ENCODE measurements around the gene PSME1.
A peak's percentile ranks its signal among the peaks of the same experiment; 100 is the strongest.

The PSME1 gene

DNA sequence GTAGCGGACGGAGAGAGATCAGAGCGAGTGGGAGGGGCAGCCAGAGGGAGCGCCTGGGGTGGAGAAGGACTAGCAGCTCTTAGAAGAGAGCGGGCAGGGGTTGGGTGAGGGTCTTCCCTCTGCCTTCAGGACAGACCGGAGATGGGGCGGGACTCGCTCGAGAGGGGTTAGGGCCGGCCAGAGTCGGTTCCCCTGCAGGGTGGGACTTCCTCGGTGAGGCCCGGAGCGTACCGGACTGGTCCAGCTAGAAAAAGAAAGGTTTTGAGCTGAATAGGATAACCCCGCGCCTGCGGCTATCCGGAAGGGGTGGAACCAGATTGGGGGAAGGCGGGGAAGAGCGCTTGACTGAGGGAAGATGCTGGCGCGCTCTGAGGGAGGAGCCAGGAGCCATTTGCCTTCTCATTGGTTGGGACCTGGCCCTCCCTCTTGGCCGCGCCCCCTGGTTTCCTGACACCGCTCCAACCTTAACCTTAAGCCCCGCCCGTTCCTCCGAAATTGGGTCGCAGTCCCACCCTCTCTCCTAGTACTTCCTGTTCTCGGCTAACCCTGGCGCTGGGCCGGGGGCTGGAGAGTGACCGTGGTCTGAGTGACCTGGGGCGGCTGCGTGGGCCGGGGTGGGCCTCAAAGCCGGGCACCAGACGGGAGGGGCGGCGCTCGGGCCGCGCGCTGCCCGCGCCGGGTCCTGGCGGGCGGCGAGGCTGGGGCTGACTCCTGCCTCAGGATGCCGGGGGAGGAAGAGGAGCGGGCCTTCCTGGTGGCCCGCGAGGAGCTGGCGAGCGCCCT, 11.2 kb downstream of the PSME1 start, which contains the start of gene RNF31:
RNF31 (plus strand) TSS at position 521 of the 783 bp plus-strand sequence; CDS start at position 722, 201 bp downstream.
- H3K36me3 ChIP-seq (ENCODE audit: control insufficient read depth in 2 of 2, insufficient read depth in 2 of 2, low read length in 2 of 2): peaks cover 44 to 47% of the 10 kb centered on the region in 2 donors
- peaks cover 28 to 30% of the 10 kb centered on the region in 2 donors for H3K4me1 ChIP-seq (ENCODE audit: control insufficient read depth in 2 of 2, insufficient read depth in 2 of 2, low read length in 2 of 2)
- no peaks in the 10 kb centered on the region for H3K27me3 ChIP-seq (ENCODE audit: control insufficient read depth in 2 of 2, insufficient read depth in 2 of 2, low read length in 2 of 2)
- peak within 1 kb of the TSS; percentile 94 to 97 for H3K27ac ChIP-seq (ENCODE audit: low read depth in 2 of 2, low read length in 2 of 2)
- peak within 1 kb of the TSS; percentile 79 to 99 for H3K4me3 ChIP-seq (ENCODE audit: low read length in 2 of 2)
- no peaks in the 10 kb centered on the region for H3K9me3 ChIP-seq (ENCODE audit: control insufficient read depth in 2 of 2, low read length in 2 of 2)
- H3K9ac ChIP-seq (ENCODE audit: low read depth in 1 of 2, low read length in 2 of 2): peak within 1 kb of the TSS; percentile 82 to 93

DNA sequence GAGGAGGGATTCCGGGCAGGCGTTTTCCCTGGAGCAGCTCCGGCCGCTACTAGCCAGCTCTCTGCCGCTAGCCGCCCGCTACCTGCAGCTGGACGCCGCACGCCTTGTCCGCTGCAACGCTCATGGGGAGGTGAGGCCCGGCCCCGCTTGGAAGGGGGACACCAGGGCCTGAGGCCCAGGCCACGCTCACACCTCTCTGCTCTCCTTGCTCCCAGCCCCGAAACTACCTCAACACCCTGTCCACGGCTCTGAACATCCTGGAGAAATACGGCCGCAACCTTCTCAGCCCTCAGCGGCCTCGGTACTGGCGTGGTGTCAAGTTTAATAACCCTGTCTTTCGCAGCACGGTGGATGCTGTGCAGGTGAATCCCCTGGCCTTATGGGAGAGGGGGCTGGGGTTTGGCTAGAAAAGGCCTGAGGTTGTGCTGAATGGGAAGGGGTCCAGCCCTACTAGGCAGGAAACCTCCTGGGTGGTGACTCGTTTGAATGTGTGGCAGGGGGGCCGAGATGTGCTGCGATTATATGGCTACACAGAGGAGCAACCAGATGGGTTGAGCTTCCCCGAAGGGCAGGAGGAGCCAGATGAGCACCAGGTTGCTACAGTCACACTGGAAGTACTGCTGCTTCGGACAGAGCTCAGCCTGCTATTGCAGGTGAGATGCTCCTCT, 11.9 kb downstream of the PSME1 start:
- Histone ChIP-seq H3K4me1 (ENCODE audit: control insufficient read depth in 2 of 2, insufficient read depth in 2 of 2, low read length in 2 of 2) (peaks cover 25 to 26% of the 10 kb centered on the region in 2 donors), H3K27me3 (ENCODE audit: control insufficient read depth in 2 of 2, insufficient read depth in 2 of 2, low read length in 2 of 2) (no peaks in the 10 kb centered on the region), H3K4me3 (ENCODE audit: low read length in 2 of 2) (peak overlapping the region; percentile 79 to 99), H3K36me3 (ENCODE audit: control insufficient read depth in 2 of 2, insufficient read depth in 2 of 2, low read length in 2 of 2) (peaks cover 44 to 52% of the 10 kb centered on the region in 2 donors), H3K27ac (ENCODE audit: low read depth in 2 of 2, low read length in 2 of 2) (peak overlapping the region; percentile 80 to 97), H3K9ac (ENCODE audit: low read depth in 1 of 2, low read length in 2 of 2) (peak overlapping the region; percentile 82 to 87), H3K9me3 (ENCODE audit: control insufficient read depth in 2 of 2, low read length in 2 of 2) (no peaks in the 10 kb centered on the region)

DNA sequence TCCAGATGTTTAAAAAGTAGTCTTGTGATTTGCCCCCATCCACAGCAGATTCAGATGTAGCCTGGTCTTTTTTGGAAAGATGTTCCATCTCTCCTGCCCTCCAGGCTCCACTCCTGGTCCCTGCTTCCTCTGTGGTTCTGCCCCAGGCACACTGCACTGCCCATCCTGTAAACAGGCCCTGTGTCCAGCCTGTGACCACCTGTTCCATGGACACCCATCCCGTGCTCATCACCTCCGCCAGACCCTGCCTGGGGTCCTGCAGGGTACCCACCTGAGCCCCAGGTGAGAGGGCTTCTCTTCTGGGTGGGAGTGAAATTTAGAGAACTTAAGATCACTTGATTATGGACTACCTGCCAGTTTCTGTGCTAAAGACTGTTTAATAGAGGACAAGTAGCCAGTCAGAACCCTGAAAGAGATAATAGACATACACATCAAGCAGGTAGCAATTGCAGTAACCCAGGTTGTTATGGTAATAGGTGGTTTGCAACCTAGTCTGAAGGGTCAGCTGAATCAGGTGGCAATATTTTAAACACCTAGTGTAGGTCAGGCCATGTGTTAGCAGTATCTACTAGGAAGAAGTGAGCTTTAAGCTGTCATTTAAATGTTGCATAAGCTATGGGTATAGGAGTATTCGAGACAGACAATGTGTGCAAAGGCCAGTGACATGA, 13.4 kb downstream of the PSME1 start:
- H3K9me3 ChIP-seq (ENCODE audit: control insufficient read depth in 2 of 2, low read length in 2 of 2): no peaks in the 10 kb centered on the region
- H3K27me3 ChIP-seq (ENCODE audit: control insufficient read depth in 2 of 2, insufficient read depth in 2 of 2, low read length in 2 of 2): no peaks in the 10 kb centered on the region
- H3K9ac ChIP-seq (ENCODE audit: low read depth in 1 of 2, low read length in 2 of 2): no peak overlapping the region
- H3K36me3 ChIP-seq (ENCODE audit: control insufficient read depth in 2 of 2, insufficient read depth in 2 of 2, low read length in 2 of 2): peaks cover 31 to 40% of the 10 kb centered on the region in 2 donors
- no peak overlapping the region for H3K4me3 ChIP-seq (ENCODE audit: low read length in 2 of 2)
- H3K27ac ChIP-seq (ENCODE audit: low read depth in 2 of 2, low read length in 2 of 2): no peak overlapping the region
- peaks cover 20 to 26% of the 10 kb centered on the region in 2 donors for H3K4me1 ChIP-seq (ENCODE audit: control insufficient read depth in 2 of 2, insufficient read depth in 2 of 2, low read length in 2 of 2)

DNA sequence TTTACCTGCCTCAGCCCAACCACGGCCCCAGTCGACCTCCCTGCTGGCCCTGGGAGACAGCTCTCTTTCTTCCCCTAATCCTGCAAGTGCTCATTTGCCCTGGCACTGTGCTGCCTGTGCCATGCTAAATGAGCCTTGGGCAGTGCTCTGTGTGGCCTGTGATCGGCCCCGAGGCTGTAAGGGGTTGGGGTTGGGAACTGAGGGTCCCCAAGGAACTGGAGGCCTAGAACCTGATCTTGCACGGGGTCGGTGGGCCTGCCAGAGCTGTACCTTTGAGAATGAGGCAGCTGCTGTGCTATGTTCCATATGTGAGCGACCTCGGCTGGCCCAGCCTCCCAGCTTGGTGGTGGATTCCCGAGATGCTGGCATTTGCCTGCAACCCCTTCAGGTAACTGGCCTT, 14.1 kb downstream of the PSME1 start:
- Histone ChIP-seq H3K9ac (ENCODE audit: low read depth in 1 of 2, low read length in 2 of 2) (no peak overlapping the region), H3K27ac (ENCODE audit: low read depth in 2 of 2, low read length in 2 of 2) (no peak overlapping the region), H3K4me1 (ENCODE audit: control insufficient read depth in 2 of 2, insufficient read depth in 2 of 2, low read length in 2 of 2) (peaks cover 20 to 24% of the 10 kb centered on the region in 2 donors), H3K9me3 (ENCODE audit: control insufficient read depth in 2 of 2, low read length in 2 of 2) (no peaks in the 10 kb centered on the region), H3K27me3 (ENCODE audit: control insufficient read depth in 2 of 2, insufficient read depth in 2 of 2, low read length in 2 of 2) (no peaks in the 10 kb centered on the region), H3K36me3 (ENCODE audit: control insufficient read depth in 2 of 2, insufficient read depth in 2 of 2, low read length in 2 of 2) (peaks cover 37 to 43% of the 10 kb centered on the region in 2 donors), H3K4me3 (ENCODE audit: low read length in 2 of 2) (no peak overlapping the region)

DNA sequence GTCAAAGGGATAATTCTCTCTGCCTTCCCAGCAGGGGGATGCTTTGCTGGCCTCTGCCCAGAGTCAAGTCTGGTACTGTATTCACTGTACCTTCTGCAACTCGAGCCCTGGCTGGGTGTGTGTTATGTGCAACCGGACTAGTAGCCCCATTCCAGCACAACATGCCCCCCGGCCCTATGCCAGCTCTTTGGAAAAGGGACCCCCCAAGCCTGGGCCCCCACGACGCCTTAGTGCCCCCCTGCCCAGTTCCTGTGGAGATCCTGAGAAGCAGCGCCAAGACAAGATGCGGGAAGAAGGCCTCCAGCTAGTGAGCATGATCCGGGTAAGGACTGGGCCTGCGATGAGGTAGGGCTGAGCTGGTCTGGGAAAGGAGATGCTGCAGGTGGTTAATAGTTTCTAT, 14.6 kb downstream of the PSME1 start:
- no peaks in the 10 kb centered on the region for H3K27me3 ChIP-seq (ENCODE audit: control insufficient read depth in 2 of 2, insufficient read depth in 2 of 2, low read length in 2 of 2)
- peaks cover 42 to 48% of the 10 kb centered on the region in 2 donors for H3K36me3 ChIP-seq (ENCODE audit: control insufficient read depth in 2 of 2, insufficient read depth in 2 of 2, low read length in 2 of 2)
- H3K27ac ChIP-seq (ENCODE audit: low read depth in 2 of 2, low read length in 2 of 2): no peak overlapping the region
- no peak overlapping the region for H3K4me3 ChIP-seq (ENCODE audit: low read length in 2 of 2)
- H3K9ac ChIP-seq (ENCODE audit: low read depth in 1 of 2, low read length in 2 of 2): no peak overlapping the region
- peaks cover 15 to 19% of the 10 kb centered on the region in 2 donors for H3K4me1 ChIP-seq (ENCODE audit: control insufficient read depth in 2 of 2, insufficient read depth in 2 of 2, low read length in 2 of 2)
- no peaks in the 10 kb centered on the region for H3K9me3 ChIP-seq (ENCODE audit: control insufficient read depth in 2 of 2, low read length in 2 of 2)

DNA sequence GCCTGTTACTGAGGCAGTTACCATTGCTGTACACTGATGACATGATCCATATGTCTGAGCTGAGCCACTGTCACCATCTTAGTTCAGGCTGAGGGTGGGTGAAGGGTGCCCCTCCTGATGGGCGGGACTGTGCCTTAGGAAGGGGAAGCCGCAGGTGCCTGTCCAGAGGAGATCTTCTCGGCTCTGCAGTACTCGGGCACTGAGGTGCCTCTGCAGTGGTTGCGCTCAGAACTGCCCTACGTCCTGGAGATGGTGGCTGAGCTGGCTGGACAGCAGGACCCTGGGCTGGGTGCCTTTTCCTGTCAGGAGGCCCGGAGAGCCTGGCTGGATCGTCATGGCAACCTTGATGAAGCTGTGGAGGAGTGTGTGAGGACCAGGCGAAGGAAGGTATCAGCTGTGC, 15.0 kb downstream of the PSME1 start:
- no peak overlapping the region for H3K4me3 ChIP-seq (ENCODE audit: low read length in 2 of 2)
- no peaks in the 10 kb centered on the region for H3K9me3 ChIP-seq (ENCODE audit: control insufficient read depth in 2 of 2, low read length in 2 of 2)
- no peak overlapping the region for H3K27ac ChIP-seq (ENCODE audit: low read depth in 2 of 2, low read length in 2 of 2)
- H3K4me1 ChIP-seq (ENCODE audit: control insufficient read depth in 2 of 2, insufficient read depth in 2 of 2, low read length in 2 of 2): peaks cover 10 to 15% of the 10 kb centered on the region in 2 donors
- no peaks in the 10 kb centered on the region for H3K27me3 ChIP-seq (ENCODE audit: control insufficient read depth in 2 of 2, insufficient read depth in 2 of 2, low read length in 2 of 2)
- no peak overlapping the region for H3K9ac ChIP-seq (ENCODE audit: low read depth in 1 of 2, low read length in 2 of 2)
- peaks cover 45 to 52% of the 10 kb centered on the region in 2 donors for H3K36me3 ChIP-seq (ENCODE audit: control insufficient read depth in 2 of 2, insufficient read depth in 2 of 2, low read length in 2 of 2)

DNA sequence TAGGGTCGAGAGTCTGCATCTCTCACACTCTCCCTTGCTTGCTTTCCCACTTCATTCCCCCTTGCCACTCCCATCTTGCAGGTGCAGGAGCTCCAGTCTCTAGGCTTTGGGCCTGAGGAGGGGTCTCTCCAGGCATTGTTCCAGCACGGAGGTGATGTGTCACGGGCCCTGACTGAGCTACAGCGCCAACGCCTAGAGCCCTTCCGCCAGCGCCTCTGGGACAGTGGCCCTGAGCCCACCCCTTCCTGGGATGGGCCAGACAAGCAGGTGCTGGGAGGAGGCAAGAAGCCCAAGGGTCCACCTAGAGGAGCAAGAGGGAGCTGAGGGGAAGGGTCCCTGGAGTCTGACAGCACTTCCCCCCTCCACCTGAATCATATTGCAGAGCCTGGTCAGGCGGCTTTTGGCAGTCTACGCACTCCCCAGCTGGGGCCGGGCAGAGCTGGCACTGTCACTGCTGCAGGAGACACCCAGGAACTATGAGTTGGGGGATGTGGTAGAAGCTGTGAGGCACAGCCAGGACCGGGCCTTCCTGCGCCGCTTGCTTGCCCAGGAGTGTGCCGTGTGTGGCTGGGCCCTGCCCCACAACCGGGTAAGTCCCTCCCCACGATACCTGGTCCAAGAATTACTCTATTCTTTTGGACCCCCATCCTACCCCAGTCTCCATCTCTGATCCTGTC, 15.5 kb downstream of the PSME1 start:
- peaks cover 46 to 55% of the 10 kb centered on the region in 2 donors for H3K36me3 ChIP-seq (ENCODE audit: control insufficient read depth in 2 of 2, insufficient read depth in 2 of 2, low read length in 2 of 2)
- H3K4me3 ChIP-seq (ENCODE audit: low read length in 2 of 2): no peak overlapping the region
- H3K27me3 ChIP-seq (ENCODE audit: control insufficient read depth in 2 of 2, insufficient read depth in 2 of 2, low read length in 2 of 2): no peaks in the 10 kb centered on the region
- H3K9me3 ChIP-seq (ENCODE audit: control insufficient read depth in 2 of 2, low read length in 2 of 2): no peaks in the 10 kb centered on the region
- H3K4me1 ChIP-seq (ENCODE audit: control insufficient read depth in 2 of 2, insufficient read depth in 2 of 2, low read length in 2 of 2): peaks cover 10 to 13% of the 10 kb centered on the region in 2 donors
- no peak overlapping the region for H3K9ac ChIP-seq (ENCODE audit: low read depth in 1 of 2, low read length in 2 of 2)
- H3K27ac ChIP-seq (ENCODE audit: low read depth in 2 of 2, low read length in 2 of 2): no peak overlapping the region

DNA sequence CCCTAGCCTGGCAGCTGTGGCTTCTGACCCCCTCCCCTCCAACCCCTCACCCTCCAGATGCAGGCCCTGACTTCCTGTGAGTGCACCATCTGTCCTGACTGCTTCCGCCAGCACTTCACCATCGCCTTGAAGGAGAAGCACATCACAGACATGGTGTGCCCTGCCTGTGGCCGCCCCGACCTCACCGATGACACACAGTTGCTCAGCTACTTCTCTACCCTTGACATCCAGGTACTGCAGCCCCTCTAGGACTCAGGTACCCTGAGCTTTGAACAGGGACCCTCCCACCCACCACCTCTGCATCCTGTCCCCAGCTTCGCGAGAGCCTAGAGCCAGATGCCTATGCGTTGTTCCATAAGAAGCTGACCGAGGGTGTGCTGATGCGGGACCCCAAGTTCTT, 19.1 kb downstream of the PSME1 start:
- Histone ChIP-seq H3K36me3 (ENCODE audit: control insufficient read depth in 2 of 2, insufficient read depth in 2 of 2, low read length in 2 of 2) (peaks cover 59 to 69% of the 10 kb centered on the region in 2 donors), H3K9me3 (ENCODE audit: control insufficient read depth in 2 of 2, low read length in 2 of 2) (no peaks in the 10 kb centered on the region), H3K4me3 (ENCODE audit: low read length in 2 of 2) (no peak overlapping the region), H3K4me1 (ENCODE audit: control insufficient read depth in 2 of 2, insufficient read depth in 2 of 2, low read length in 2 of 2) (no peaks in the 10 kb centered on the region), H3K27ac (ENCODE audit: low read depth in 2 of 2, low read length in 2 of 2) (no peak overlapping the region), H3K27me3 (ENCODE audit: control insufficient read depth in 2 of 2, insufficient read depth in 2 of 2, low read length in 2 of 2) (no peaks in the 10 kb centered on the region), H3K9ac (ENCODE audit: low read depth in 1 of 2, low read length in 2 of 2) (no peak overlapping the region)

DNA sequence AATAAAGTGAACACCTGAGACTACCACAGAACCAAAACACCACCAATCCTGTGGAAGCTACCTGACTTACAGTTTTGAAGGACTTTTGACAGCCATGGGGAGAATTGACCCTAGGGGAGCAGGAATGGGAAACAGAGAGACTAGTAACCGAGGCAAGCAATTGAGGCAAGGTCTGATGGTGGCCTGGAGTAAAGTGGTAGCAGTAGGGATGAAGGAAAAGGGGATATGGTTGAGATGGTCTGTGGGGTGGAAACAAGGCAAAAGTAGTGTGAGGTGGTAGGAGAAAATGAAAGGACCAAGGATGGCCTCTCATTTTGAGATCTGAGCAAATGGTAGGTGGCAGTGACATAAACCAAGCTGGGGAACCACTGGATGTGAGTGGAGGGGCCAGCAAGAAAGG, 20.8 kb downstream of the PSME1 start:
- Histone ChIP-seq H3K36me3 (ENCODE audit: control insufficient read depth in 2 of 2, insufficient read depth in 2 of 2, low read length in 2 of 2) (peaks cover 49 to 57% of the 10 kb centered on the region in 2 donors), H3K9me3 (ENCODE audit: control insufficient read depth in 2 of 2, low read length in 2 of 2) (no peaks in the 10 kb centered on the region), H3K4me1 (ENCODE audit: control insufficient read depth in 2 of 2, insufficient read depth in 2 of 2, low read length in 2 of 2) (peaks cover 6 to 11% of the 10 kb centered on the region in 2 donors), H3K27ac (ENCODE audit: low read depth in 2 of 2, low read length in 2 of 2) (no peak overlapping the region), H3K9ac (ENCODE audit: low read depth in 1 of 2, low read length in 2 of 2) (no peak overlapping the region), H3K4me3 (ENCODE audit: low read length in 2 of 2) (no peak overlapping the region), H3K27me3 (ENCODE audit: control insufficient read depth in 2 of 2, insufficient read depth in 2 of 2, low read length in 2 of 2) (no peaks in the 10 kb centered on the region)

Measured in mucosa of rectum (tissue), 2 donors.